Skeletal muscle cell (primary cell): ENCODE data around the gene STOX1.
A peak's percentile ranks its signal among the peaks of the same experiment; 100 is the strongest.
"Not testable (repeated sequence)": the region's sequence is repeated elsewhere in the genome, so short reads cannot be mapped to it uniquely, and the experiment has no call there.

Experiments used
- DNase-seq: peaks from one replicate; pipeline ENCODE4 v3.0.0-alpha.2; 2010; ENCODE audit warnings: low read depth
- H3K4me3 ChIP-seq: 2 replicates; pipeline ENCODE4 v1.5.1; 2011; ENCODE audit warnings: low read depth, mild to moderate bottlenecking, control low read depth, low read length, moderate library complexity

The STOX1 gene

DNA sequence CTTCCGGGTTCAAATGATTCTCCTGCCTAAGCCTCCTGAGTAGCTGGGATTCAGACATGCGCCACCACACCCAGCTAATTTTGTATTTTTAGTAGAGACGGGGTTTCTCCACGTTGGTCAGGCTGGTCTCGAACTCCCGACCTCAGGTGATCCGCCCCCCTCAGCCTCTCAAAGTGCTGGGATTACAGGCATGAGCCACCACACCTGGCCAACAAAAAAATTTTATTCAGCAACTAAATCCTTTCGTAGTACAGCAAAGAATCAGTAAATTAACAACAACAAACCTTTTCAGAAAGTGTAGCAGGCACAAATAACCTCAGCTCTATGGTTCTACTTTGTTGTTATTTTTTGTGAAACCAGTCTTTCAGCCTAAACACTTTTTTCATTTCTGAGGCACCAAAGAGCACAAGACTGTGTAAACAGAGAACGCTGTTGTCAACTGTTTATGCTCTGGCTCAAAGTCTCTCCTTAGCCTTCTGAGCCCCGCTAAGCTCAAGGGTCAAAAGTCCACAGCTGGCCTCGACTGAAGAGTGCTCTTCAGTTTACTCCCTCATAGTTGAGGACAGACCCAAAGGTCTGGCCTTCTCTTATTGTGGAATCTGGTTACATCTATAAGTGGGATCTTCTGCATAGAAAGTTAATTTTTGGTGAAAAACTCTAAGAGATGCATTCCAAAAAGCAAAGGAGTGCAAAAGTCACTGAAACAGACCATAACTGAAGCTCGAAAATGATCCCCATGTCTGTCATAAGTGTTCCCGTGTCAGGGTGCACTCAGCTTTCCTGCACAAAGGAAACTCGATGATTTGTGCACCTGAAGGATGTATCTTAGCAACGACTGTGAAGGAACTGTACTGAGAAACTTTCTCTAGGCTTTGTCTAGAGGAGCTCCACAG is 49.2 kb downstream of the STOX1 start:
- H3K4me3 ChIP-seq, result no peak overlapping the region
- DNase-seq, result no peak

DNA sequence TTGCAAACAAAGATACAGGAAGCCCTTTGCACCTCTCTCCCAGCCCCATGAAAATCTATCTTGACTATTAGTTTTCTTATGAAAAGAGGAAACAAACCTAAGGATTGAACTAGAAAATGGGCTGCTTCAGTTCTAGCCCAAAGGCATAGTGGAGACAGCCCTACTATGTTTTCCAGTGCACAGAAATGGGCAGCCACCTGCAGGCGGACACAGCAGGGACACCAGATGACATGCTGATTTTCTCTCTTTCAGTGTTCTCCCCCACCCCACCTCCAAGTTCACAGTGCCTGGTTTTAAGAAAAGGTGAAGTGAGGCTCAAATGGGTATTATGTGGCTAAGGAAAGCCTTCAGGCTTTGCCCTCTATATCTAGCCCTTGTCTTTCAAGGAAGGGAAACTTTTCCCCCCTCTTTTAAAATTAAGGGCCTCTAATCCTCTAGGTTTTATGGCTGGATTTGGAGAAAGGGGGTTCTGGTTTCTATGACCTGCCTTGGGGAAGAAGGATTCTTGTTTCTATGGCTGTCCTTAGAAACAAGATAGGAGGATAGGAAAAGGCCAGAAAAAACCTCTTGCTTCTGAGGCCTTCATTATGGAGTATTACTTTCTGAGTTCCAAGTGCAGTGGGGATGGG is 50.3 kb downstream of the STOX1 start:
- no peak for DNase-seq
- no peak overlapping the region for H3K4me3 ChIP-seq

DNA sequence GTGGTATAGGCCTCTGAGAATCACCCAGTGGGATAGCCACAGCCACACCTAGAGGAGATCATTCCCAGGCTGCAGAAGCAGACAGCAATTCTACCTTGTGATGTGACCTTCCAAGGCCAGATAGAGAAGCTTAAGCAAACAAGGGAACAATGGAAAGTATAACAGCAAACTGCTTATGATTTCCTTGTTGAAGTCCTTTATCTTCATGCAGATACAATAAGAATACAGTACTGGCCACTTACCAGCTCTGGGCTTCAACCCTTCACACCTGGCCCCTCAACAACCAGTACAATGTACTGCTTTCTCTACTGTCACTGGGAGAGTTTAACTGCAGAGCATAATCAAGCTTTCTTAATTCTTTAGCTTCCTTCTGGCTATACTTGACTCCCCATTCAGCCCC is 51.2 kb downstream of the STOX1 start:
- no peak for DNase-seq

DNA sequence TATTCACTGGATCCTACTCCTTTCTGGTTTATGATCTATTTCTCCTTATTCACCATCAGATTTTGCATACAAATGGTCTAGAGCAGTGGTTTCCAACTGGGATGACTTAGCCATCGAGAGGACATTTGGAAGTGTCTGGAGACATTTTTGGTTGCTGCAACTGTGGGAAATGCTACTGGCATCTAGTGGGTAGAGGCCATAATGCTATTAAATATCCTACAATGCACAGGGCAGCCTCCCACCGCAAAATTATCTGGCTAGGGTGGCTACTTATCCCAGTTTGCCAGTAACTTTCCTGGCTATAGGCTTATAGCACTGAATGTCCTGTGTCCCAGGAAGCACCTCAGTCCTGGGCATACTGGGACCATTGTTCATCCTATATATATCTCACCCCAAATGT is 52.3 kb downstream of the STOX1 start:
- DNase-seq, result no peak
- H3K4me3 ChIP-seq, result no peak overlapping the region

More for the DNA sequence above, 51.2 kb downstream of the STOX1 start:
- H3K4me3 ChIP-seq, result no peak overlapping the region

DNA sequence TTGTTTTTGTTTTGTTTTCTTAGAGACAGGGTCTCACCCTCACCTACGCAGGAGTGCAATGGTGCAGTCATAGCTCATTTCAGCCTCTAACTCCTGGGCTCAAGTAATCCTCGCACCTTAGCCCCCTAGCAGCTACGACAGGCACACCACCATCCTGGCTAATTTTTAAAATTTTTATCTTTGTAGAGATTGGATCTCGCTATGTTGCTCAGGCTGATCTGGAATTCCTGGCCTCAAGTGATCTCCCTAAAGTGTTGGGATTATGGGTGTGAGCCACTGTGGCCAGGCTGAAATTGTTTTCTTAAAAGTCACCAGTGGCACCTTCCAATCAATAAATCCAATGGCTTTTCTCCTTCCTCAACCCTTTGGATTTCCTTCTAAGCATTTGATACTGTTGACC is 52.9 kb downstream of the STOX1 start:
- no peak for DNase-seq

DNA sequence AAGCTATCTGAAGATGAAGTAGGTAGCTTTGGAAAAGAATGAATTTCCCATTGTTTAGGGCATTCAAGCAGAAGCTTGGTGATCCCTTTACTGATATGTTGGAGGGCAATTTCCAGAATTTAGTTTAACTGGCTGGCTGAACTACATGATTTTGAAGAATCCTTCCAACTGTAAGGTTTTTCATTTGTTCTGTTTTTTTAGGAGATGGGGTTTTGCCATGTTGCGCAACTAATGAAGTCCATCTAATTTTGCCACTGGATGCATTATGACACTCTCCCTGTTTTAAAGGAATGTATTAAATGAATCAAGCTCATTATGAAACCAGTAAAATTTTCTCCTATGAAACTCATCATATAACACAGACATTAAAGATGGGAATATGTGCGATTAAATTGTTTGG is 67.7 kb downstream of the STOX1 start:
- no peak for DNase-seq
- H3K4me3 ChIP-seq, result no peak overlapping the region

More for the DNA sequence above, 52.9 kb downstream of the STOX1 start:
- no peak overlapping the region for H3K4me3 ChIP-seq

DNA sequence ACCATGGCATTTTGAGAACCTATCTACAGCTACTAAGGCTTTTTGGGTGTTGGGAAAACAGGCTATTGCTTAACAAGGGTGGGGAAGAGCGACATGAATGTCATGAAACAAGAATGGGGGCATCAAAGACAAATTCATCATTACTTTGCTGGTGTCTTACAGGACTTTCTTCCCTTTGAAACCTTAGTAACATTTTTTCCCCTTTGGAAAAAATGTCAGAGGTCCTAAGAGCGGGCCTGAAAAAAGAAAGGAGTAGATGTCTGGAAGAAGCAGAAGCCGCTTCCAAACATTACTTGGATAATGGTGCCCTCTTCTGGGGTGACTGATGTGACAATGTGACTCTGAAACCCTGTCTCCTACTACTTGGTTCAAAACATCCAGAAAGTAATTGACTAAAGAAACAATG is 70.0 kb downstream of the STOX1 start:
- H3K4me3 ChIP-seq, result no peak overlapping the region
- DNase-seq, result peak; percentile 31

DNA sequence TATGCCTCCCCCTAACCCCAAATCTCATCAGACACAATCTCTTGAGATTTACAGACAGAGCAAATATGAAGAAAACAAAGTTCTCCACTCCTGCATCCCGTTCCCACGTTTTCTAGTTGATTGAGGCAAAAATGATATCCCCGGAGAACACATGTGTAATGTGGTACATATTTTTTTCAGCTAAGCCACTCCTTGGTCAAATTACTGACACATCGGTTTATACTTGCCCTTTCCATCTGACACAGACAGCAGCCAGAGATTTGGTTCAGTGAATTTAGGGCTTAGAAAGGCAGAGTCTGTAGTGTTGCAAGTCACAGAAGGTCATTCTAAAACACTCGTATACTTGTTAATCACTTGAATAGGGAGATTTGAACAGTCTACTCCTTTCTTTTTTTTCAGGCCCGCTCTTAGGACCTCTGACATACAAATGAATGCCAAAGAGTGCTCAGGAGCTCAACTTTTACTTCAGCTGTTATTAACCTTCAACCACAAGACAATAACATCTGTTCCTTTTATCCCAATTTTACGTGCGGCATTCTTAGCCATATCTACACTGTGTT is 71.9 kb downstream of the STOX1 start:
- no peak overlapping the region for H3K4me3 ChIP-seq
- no peak for DNase-seq

DNA sequence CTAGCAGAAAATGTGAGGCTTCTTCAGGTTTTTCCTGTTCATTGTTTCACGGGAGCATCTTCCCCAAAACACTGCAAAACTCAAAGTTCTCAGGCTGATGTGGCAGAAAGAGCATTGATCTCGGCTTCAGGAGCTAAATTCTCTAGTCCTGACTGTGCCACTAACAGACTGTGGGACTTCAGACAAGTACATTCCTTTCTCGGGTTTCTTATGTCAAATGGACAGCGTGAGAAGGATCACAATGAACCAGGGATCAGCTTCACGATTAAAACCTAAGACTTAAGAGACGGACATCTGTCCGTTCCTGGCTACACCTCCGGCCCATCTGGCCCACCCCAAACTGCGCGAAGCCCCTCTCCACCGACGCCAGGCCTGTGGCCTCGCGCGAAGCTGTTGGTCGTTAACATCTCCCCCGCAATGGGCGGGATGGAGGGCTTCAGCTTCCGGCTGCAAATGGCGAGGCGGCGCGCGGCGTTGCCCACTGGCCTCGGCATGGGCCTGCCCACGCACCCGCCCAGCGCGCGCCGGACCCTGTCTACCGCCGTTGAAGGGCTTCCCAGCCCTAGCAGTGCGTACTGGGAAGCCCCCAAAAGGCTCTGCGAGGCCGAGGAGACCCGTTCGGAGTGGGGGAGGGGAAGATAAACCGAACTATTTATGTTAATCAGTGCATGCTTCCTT is 73.2 kb downstream of the STOX1 start:
- peak overlapping the region; percentile 94 for H3K4me3 ChIP-seq
- peak; percentile 53 for DNase-seq

DNA sequence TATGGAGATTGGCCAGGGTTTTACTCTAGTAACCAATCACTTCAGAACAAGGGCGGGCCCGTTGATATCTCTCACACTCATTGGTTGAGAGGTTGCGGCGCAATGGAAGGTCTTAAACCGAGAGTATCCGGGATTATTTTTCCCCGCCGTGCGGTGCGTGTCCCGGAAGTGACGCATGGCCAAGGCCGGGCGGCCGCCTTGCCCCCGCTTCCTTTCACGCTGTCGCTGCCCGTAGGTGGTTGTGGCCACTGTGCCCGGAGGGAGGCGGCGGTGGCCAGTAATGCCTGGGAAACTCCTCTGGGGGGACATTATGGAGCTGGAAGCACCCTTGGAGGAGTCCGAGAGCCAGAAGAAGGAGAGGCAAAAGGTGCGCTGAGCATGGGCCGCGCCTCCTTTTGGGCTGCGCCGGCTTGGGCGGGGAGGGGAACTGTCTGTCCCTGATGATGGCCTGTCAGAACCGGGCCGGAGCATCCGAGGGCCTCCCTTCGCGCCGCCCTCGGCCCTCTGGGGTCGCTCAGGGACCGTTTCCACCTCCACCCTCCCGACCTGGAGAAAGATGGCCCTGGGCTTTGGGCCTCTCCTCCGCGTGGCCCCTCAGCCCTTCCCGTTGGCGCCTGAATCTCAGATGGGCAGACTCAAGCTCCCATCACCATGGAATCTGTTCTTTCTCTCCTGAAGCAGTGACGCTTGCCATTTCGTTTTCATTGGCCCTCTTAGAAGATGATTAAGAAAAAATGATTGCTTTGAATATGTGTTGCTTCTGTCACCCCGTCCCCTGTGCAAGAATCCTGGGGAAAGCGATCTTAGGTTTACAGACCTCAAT is 74.0 kb downstream of the STOX1 start, which contains the start of gene DDX50:
Gene DDX50 (plus strand): TSS at position 211 of the 823 bp plus-strand sequence. CDS start 70 bp downstream, at position 281.
- DNase-seq, result peak; percentile 97
- H3K4me3 ChIP-seq, result peak within 1 kb of the TSS; percentile 94

DNA sequence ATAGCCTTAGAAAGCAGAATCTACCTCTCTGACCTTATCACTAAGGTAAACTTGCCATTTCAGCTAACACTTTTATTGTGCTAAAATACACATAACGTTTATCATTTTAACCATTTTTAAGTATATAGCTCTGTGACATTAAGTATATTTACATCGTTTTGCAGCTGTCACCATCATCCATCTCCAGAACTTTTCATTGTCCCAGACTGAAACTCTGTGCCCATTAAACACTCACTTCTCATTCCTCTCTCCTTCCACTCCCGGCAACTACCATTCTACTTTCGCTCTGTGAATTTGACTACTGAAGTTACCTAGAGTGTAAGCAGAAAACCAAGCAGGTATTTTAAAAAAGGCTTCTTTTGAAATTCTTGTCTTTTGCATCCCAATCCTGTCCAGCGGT is 75.1 kb downstream of the STOX1 start:
- H3K4me3 ChIP-seq, result peak overlapping the region; percentile 94
- no peak for DNase-seq

DNA sequence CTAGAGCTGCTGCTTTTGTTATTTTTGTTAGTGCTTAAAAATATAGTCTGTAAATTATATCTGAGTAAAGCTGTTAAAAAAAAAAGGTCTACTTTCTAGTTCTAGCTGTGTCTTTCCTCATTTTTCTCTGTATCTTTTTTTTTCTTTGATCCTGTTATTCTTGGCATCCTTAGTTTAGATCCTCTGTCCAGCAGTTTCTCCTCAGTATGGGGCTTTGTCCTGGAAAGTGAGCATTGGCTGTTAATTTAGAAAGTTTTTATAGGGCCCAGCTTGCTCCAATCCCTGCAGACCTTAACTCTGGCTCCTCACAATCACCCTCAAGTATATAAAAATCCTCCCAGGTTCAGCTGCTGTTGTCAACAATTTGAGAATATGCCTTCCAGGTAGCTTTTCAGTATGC is 97.3 kb downstream of the STOX1 start:
- no peak for DNase-seq
- H3K4me3 ChIP-seq, result no peak overlapping the region

DNA sequence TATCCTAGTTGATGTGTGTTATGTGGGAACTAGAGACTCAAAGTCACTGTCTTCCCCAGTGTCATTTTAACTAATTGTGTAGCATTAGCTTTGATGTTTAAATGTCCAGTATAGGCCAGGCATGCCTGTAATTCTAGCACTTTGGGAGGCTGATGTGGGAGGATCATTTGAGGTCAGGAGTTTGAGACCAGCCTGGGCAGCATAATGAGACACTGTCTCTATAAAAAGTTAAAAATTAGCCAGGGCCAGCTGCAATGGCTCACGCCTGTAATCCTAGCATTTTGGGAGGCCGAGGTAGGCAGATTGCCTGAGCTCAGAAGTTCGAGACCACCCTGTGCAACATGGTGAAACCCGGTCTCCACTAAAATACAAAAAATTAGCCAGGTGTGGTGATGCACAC is 98.2 kb downstream of the STOX1 start:
- no peak overlapping the region for H3K4me3 ChIP-seq
- DNase-seq, result no peak

DNA sequence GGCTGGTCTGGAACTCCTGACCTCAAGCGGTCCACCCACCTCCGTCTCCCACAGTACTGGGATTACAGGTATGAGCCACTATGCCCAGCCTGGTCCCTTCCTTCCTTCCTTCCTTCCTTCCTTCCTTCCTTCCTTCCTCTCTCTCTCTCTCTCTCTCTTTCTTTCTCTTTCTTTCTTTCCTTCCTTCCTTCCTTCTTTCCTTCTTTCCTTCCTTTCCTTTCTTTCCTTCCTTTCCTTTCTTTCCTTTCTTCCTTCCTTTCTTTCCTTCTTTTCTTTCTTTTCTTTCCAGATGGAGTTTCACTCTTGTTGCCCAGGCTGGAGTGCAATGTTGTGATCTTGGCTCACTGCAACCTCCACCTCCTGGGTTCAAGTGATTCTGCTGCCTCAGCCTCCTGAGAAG is 101.8 kb downstream of the STOX1 start:
- DNase-seq, H3K4me3 ChIP-seq: not testable (repeated sequence)

DNA sequence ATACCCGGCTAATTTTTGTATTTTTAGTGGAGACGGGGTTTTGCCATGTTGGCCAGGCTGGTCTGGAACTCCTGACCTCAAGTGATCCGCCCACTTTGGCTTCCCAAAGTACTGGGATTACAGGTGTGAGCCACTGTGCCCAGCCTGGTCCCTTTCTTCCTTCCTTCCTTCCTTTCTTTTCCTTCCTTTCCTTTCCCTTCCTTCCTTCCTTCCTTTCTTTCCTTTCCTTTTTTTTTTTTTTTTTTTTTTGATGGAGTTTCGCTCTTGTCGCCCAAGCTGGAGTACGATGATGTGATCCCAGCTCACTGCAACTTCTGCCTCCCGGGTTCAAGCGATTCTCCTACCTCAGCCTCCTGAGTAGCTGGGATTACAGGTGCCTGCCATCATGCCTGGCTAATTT is 102.6 kb downstream of the STOX1 start:
- H3K4me3 ChIP-seq, DNase-seq: not testable (repeated sequence)

DNA sequence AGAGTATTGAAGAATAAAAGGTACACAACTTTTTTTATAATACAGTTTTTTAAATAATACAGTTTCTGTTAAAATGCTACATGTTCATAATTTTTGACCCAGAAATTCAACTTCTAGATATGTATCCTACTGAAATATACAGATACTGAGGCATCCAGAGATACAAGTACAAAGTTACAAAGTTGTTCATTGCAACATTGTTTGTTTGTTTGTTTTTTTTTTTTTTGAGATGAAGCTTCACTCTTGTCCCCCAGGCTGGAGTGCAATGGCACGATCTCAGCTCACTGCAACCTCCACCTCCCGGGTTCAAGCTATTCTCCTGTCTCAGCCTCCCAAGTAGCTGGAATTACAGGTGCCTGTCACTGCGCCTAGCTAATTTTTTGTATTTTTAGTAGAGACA is 105.5 kb downstream of the STOX1 start:
- DNase-seq, result not testable (repeated sequence)

DNA sequence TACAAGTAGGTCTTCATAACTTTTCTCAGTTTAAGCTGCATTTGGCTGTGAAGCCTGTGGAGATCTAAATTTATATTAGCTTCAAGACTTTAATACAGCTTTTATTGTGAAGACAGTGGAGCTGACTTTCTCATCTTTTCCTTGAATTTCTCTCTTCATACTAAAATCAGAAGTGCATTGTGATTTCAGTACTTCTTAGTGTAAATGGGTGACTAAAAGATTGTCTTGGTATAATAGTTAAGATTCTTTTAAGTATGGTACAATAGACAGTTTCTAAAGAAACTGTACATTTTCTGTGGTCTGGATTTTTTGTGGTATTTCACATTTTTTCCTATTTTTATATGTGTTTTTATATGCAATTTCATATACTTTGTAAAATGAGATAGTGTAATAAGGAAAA is 107.7 kb downstream of the STOX1 start:
- no peak for DNase-seq
- H3K4me3 ChIP-seq, result no peak overlapping the region

More for the DNA sequence above, 105.5 kb downstream of the STOX1 start:
- H3K4me3 ChIP-seq, result not testable (repeated sequence)

DNA sequence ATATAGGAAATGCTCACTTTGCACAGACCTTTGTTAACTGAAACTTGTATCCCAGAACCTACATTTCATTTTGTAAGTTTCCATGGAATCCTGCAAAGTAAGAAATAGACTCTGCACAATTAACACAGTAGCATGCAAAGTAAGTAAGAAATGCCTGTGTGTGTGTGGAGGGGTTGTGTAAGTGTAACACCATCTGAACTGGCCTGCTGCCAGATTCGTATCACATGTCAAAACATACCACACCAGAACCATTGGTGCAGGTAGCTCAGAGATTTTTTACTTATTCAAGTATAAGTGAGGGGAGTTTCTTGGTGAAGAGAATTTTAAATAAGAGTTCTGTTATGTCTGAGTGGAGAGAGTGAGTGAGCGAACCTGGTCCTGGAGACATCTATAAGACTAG is 110.8 kb downstream of the STOX1 start:
- H3K4me3 ChIP-seq, result no peak overlapping the region
- DNase-seq, result no peak

DNA sequence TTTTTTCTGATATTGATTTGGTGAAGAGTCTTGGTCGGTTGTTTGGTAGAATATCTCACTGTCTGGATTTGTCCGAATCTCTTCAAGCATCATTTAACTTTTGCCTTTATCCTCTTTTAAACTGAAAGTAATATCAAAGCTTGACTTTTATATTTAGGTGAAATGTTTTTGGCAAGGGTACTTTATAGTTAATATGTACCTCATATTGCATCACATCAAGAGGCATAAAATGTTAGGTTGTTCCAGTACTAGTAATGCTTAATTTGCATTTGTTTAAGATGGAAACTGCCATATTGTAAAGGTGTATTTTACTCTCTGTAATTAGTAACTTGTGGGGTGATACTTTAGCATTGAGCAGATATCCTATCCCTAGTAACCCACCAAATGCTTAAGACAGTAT is 111.6 kb downstream of the STOX1 start:
- DNase-seq, result no peak
- no peak overlapping the region for H3K4me3 ChIP-seq
